Vagina (tissue), 2 donors: ENCODE data around the gene PSAPL1. TPM values are rescaled to one million over a fixed set of nuclear protein-coding genes. Genes with fewer than 3 reads are reported as not detected.

Experiments
- DNase-seq, 2 donors: peaks; one replicate each; pipeline ENCODE4 v3.0.0-alpha.2; 2017; ENCODE audit errors: extremely low spot score in 2 of 2
- H3K27ac ChIP-seq: fragments of 200-600 bp; sonication (generic); one replicate; pipeline ENCODE4 v1.5.1; 2019
- H3K27me3 ChIP-seq: fragments of 200-600 bp; sonication (generic); one replicate; pipeline ENCODE4 v1.5.1; 2019
- H3K36me3 ChIP-seq, 2 donors: fragments of 200-600 bp; sonication (generic); one replicate each; pipeline ENCODE4 v1.5.1; 2017 to 2019
- H3K4me1 ChIP-seq: fragments of 200-600 bp; sonication (generic); one replicate; pipeline ENCODE4 v1.5.1; 2019
- H3K4me3 ChIP-seq, 2 donors: fragments of 200-600 bp; sonication (generic); 1 replicate in 1 of 2; 2 replicates in 1 of 2; pipeline ENCODE4 v1.5.1; 2016 to 2019
- H3K9me3 ChIP-seq: fragments of 200-600 bp; sonication (generic); one replicate; pipeline ENCODE4 v1.5.1; 2019
- POLR2A ChIP-seq, 2 donors: fragments of 450-650 bp; IDR thresholded peaks; one replicate each; pipeline ENCODE4 v1.6.1; 2017; ENCODE audit warnings: antibody characterized with exemption in 2 of 2, mild to moderate bottlenecking in 2 of 2, moderate library complexity in 2 of 2
- POLR2AphosphoS5 ChIP-seq, 2 donors: sonication (generic); formaldehyde crosslinking; IDR thresholded peaks; one replicate each; pipeline ENCODE4 v1.9.0; 2017; ENCODE audit warnings: antibody characterized with exemption in 2 of 2, mild to moderate bottlenecking in 2 of 2, low read depth in 1 of 2; ENCODE audit not compliant: insufficient read depth in 1 of 2
- intact Hi-C: fragments of 100-400 bp; cut with DNase I; formaldehyde crosslinking; loops from one replicate; pipeline ENCODE4 v1.15.1; 2023
- total RNA-seq: library from RNA; depleted of rRNA; stranded (reverse); fragments of >200 nt; gene quantifications from one replicate; pipeline ENCODE4 v1.2.3, GENCODE V29; 2016
- TF ChIP-seq, protein P1 (sequence below), 3 experiments: fragments of 450-650 bp in 2 of 3; fragments of 200-600 bp in 1 of 3; sonication (generic) in 1 of 3; IDR thresholded peaks; one replicate each; pipeline ENCODE4 v1.5.1; 2017 to 2019; ENCODE audit warnings: antibody characterized with exemption in 3 of 3, mild to moderate bottlenecking in 2 of 3, moderate library complexity in 2 of 3

Gene PSAPL1
- total RNA-seq, 1 donor from 2014 or later: not detected

DNA sequence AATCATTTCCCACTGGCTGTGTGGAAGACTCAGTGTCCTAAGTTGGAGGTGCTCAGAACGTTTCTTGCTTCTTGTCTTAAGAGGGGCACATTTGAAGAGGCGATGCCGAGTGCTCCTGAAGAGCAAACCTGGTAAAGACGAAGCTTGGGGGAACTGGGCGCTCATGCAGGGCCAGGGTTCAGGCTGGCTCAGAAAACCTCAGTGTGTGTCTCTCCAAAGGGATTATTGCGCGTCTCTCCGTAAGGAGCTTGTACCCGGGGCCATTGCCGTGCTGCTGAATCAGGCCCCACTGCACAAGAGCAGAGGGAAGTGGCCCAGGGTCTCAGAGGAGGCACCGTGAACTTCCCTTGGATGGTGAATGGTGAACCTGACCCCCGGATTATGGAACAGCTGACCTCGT is 44.4 kb downstream of the PSAPL1 start:
- no peaks in the 10 kb centered on the region for H3K36me3 ChIP-seq
- H3K4me3 ChIP-seq: no peak overlapping the region
- H3K27ac ChIP-seq: no peak overlapping the region
- H3K9me3 ChIP-seq: no peaks in the 10 kb centered on the region
- peak; percentile 34 to 71 for DNase-seq
- no peaks in the 10 kb centered on the region for H3K27me3 ChIP-seq
- TF ChIP-seq POLR2AphosphoS5 (IDR thresholded peaks at IDR 0.05; ENCODE audit: insufficient read depth in 1 of 2, low read depth in 1 of 2) (no peak), POLR2A (IDR thresholded peaks at IDR 0.05) (no peak)
- TF ChIP-seq, protein P1, sequence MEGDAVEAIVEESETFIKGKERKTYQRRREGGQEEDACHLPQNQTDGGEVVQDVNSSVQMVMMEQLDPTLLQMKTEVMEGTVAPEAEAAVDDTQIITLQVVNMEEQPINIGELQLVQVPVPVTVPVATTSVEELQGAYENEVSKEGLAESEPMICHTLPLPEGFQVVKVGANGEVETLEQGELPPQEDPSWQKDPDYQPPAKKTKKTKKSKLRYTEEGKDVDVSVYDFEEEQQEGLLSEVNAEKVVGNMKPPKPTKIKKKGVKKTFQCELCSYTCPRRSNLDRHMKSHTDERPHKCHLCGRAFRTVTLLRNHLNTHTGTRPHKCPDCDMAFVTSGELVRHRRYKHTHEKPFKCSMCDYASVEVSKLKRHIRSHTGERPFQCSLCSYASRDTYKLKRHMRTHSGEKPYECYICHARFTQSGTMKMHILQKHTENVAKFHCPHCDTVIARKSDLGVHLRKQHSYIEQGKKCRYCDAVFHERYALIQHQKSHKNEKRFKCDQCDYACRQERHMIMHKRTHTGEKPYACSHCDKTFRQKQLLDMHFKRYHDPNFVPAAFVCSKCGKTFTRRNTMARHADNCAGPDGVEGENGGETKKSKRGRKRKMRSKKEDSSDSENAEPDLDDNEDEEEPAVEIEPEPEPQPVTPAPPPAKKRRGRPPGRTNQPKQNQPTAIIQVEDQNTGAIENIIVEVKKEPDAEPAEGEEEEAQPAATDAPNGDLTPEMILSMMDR (IDR thresholded peaks at IDR 0.05): no peak
- intact Hi-C loops: no loop called here
- no peaks in the 10 kb centered on the region for H3K4me1 ChIP-seq

DNA sequence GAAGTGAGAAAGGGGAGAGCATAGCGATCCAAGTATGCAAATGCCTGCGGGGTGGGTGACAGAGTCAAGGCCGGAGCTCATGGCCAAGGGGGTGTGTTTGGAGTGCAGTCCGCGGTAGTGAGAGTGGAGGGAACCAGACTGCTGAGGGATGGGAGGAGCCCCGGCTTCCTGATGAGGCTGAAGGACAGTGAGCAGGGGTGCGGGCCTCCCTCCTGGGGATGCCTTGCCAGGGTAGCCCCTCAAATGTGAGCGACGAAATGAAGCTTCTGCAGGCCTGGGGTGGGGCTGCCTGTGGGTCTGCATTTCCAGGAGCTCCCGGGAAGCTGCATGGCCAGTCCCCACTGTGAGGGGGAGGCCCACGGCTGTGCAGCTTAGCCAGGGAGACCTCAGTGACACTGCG is 45.0 kb downstream of the PSAPL1 start:
- TF ChIP-seq, protein P1 (IDR thresholded peaks at IDR 0.05): no peak
- TF ChIP-seq POLR2A (IDR thresholded peaks at IDR 0.05): no peak
- no peak for TF ChIP-seq POLR2AphosphoS5 (IDR thresholded peaks at IDR 0.05; ENCODE audit: insufficient read depth in 1 of 2, low read depth in 1 of 2)
- H3K27me3 ChIP-seq: no peaks in the 10 kb centered on the region
- intact Hi-C loops: no loop called here
- no peak overlapping the region for H3K27ac ChIP-seq
- H3K36me3 ChIP-seq: no peaks in the 10 kb centered on the region
- H3K4me3 ChIP-seq: no peak overlapping the region
- H3K9me3 ChIP-seq: no peaks in the 10 kb centered on the region
- H3K4me1 ChIP-seq: no peaks in the 10 kb centered on the region
- peak; percentile 74 to 90 for DNase-seq

DNA sequence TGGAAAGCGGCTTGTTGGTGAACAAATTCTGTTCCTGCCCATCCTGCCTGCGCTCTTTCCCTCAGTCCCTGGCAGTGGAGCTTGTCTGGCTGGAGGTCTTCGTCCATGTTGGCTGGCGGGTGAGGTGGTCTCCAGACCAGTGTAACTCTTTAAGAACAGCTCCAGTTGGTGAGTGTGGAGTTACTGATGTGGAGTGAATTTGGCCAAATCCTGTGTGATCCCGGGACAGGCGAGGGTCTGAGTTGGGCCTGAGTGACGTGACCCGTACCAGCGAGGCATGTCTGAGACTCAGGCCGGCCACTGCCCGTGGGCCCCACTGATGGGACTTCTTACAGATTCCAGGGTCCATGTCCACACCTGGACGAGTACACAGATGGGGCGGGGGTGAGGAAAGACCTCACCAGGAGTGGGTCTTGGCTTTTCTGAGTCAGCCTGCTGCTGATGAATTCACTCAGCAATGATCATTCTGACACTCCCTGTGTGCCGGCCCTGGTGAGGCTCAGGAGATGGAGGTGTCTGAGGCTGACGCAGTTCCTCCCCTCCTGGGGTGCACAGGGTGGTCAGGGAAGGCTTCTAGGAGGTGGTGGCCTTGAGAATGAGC is 45.5 kb downstream of the PSAPL1 start:
- Histone ChIP-seq H3K4me1 (no peaks in the 10 kb centered on the region), H3K36me3 (no peaks in the 10 kb centered on the region), H3K27me3 (no peaks in the 10 kb centered on the region), H3K9me3 (no peaks in the 10 kb centered on the region), H3K27ac (no peak overlapping the region), H3K4me3 (no peak overlapping the region)
- TF ChIP-seq, protein P1 (IDR thresholded peaks at IDR 0.05): no peak
- TF ChIP-seq POLR2AphosphoS5 (IDR thresholded peaks at IDR 0.05; ENCODE audit: insufficient read depth in 1 of 2, low read depth in 1 of 2) (no peak), POLR2A (IDR thresholded peaks at IDR 0.05) (no peak)
- DNase-seq: peak in 1 of 2 donors; percentile 83
- intact Hi-C loops: no loop called here

- no peaks in the 10 kb centered on the region for H3K9me3 ChIP-seq
- intact Hi-C loops: no loop called here
- no peak overlapping the region for H3K27ac ChIP-seq
- H3K36me3 ChIP-seq: no peaks in the 10 kb centered on the region
- no peaks in the 10 kb centered on the region for H3K27me3 ChIP-seq
- H3K4me3 ChIP-seq: no peak overlapping the region
- no peaks in the 10 kb centered on the region for H3K4me1 ChIP-seq
- no peak for DNase-seq
- no peak for TF ChIP-seq POLR2AphosphoS5 (IDR thresholded peaks at IDR 0.05; ENCODE audit: insufficient read depth in 1 of 2, low read depth in 1 of 2)
- TF ChIP-seq, protein P1 (IDR thresholded peaks at IDR 0.05): no peak
These were observed 46.1 kb downstream of the PSAPL1 start for GRCh38 chr4:7388627-7389026.

GRCh38 chr4:7387925-7388324 is 46.8 kb downstream of the PSAPL1 start:
- intact Hi-C loops: no loop called here
- Histone ChIP-seq H3K27ac (no peak overlapping the region), H3K27me3 (no peaks in the 10 kb centered on the region), H3K4me1 (no peaks in the 10 kb centered on the region), H3K9me3 (no peaks in the 10 kb centered on the region), H3K36me3 (no peaks in the 10 kb centered on the region), H3K4me3 (no peak overlapping the region)
- peak; percentile 56 to 64 for DNase-seq
- TF ChIP-seq POLR2A (IDR thresholded peaks at IDR 0.05): no peak
- no peak for TF ChIP-seq POLR2AphosphoS5 (IDR thresholded peaks at IDR 0.05; ENCODE audit: insufficient read depth in 1 of 2, low read depth in 1 of 2)
